ENCODE data around the gene PIGS. TPM values are rescaled to one million over a fixed set of nuclear protein-coding genes. Genes with fewer than 3 reads are reported as not detected.

The PIGS gene
- total and polyA plus RNA-seq, 4 donors, result 10.0 to 71.9 (median 57.2) TPM

GRCh38 chr17:28530926-28531325 lies 40.4 kb downstream of the PIGS start:
- DNase-seq (no peak), ATAC-seq (ENCODE audit: insufficient read depth, low FRiP score) (no peak)
- H3K36me3 ChIP-seq (ENCODE audit: control insufficient read depth in 4 of 4, insufficient read depth in 4 of 4, low read length in 4 of 4), result no peaks in the 10 kb centered on the region
- no peaks in the 10 kb centered on the region for H3K27me3 ChIP-seq (ENCODE audit: control insufficient read depth in 3 of 3, insufficient read depth in 3 of 3, low read length in 2 of 3)
- no peak overlapping the region for H3K4me3 ChIP-seq
- H3K9ac ChIP-seq (ENCODE audit: insufficient read depth in 1 of 2, low read length in 2 of 2), result no peak overlapping the region
- H3K4me1 ChIP-seq (ENCODE audit: control insufficient read depth in 5 of 5, insufficient read depth in 5 of 5, low read length in 5 of 5), result peaks cover 0 to 6% (median 0%) of the 10 kb centered on the region in 5 donors
- H3K9me3 ChIP-seq (ENCODE audit: control insufficient read depth in 4 of 4, insufficient read depth in 3 of 4, low read length in 3 of 4), result no peaks in the 10 kb centered on the region
- TF ChIP-seq, protein P1, sequence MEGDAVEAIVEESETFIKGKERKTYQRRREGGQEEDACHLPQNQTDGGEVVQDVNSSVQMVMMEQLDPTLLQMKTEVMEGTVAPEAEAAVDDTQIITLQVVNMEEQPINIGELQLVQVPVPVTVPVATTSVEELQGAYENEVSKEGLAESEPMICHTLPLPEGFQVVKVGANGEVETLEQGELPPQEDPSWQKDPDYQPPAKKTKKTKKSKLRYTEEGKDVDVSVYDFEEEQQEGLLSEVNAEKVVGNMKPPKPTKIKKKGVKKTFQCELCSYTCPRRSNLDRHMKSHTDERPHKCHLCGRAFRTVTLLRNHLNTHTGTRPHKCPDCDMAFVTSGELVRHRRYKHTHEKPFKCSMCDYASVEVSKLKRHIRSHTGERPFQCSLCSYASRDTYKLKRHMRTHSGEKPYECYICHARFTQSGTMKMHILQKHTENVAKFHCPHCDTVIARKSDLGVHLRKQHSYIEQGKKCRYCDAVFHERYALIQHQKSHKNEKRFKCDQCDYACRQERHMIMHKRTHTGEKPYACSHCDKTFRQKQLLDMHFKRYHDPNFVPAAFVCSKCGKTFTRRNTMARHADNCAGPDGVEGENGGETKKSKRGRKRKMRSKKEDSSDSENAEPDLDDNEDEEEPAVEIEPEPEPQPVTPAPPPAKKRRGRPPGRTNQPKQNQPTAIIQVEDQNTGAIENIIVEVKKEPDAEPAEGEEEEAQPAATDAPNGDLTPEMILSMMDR (IDR thresholded peaks at IDR 0.05; ENCODE audit: control extremely low read depth, extremely low read depth), result no peak
- no peak overlapping the region for H3K27ac ChIP-seq (ENCODE audit: low read depth in 1 of 2, low read length in 1 of 2)
- 81 to 88% methylated on average over 7 of the region's 7 CpGs for WGBS, 2 donors

GRCh38 chr17:28530250-28530649 lies 41.1 kb downstream of the PIGS start:
- Histone ChIP-seq H3K9ac (ENCODE audit: insufficient read depth in 1 of 2, low read length in 2 of 2) (no peak overlapping the region), H3K27ac (ENCODE audit: low read depth in 1 of 2, low read length in 1 of 2) (no peak overlapping the region), H3K4me1 (ENCODE audit: control insufficient read depth in 5 of 5, insufficient read depth in 5 of 5, low read length in 5 of 5) (peaks cover 0 to 10% (median 0%) of the 10 kb centered on the region in 5 donors), H3K4me3 (no peak overlapping the region), H3K36me3 (ENCODE audit: control insufficient read depth in 4 of 4, insufficient read depth in 4 of 4, low read length in 4 of 4) (no peaks in the 10 kb centered on the region), H3K27me3 (ENCODE audit: control insufficient read depth in 3 of 3, insufficient read depth in 3 of 3, low read length in 2 of 3) (no peaks in the 10 kb centered on the region), H3K9me3 (ENCODE audit: control insufficient read depth in 4 of 4, insufficient read depth in 3 of 4, low read length in 3 of 4) (no peaks in the 10 kb centered on the region)
- TF ChIP-seq, protein P1 (IDR thresholded peaks at IDR 0.05; ENCODE audit: control extremely low read depth, extremely low read depth), result no peak
- ATAC-seq (ENCODE audit: insufficient read depth, low FRiP score), result no peak
- WGBS, 2 donors, result 89% methylated on average over 4 of the region's 4 CpGs
- DNase-seq, result no peak

- Histone ChIP-seq H3K4me1 (ENCODE audit: control insufficient read depth in 5 of 5, insufficient read depth in 5 of 5, low read length in 5 of 5) (peaks cover 0 to 19% (median 0%) of the 10 kb centered on the region in 5 donors), H3K36me3 (ENCODE audit: control insufficient read depth in 4 of 4, insufficient read depth in 4 of 4, low read length in 4 of 4) (no peaks in the 10 kb centered on the region), H3K9ac (ENCODE audit: insufficient read depth in 1 of 2, low read length in 2 of 2) (no peak overlapping the region), H3K4me3 (no peak overlapping the region), H3K27me3 (ENCODE audit: control insufficient read depth in 3 of 3, insufficient read depth in 3 of 3, low read length in 2 of 3) (no peaks in the 10 kb centered on the region), H3K9me3 (ENCODE audit: control insufficient read depth in 4 of 4, insufficient read depth in 3 of 4, low read length in 3 of 4) (no peaks in the 10 kb centered on the region), H3K27ac (ENCODE audit: low read depth in 1 of 2, low read length in 1 of 2) (no peak overlapping the region)
- DNase-seq, result no peak
- 92 to 95% methylated on average over 3 of the region's 3 CpGs for WGBS, 2 donors
- TF ChIP-seq, protein P1 (IDR thresholded peaks at IDR 0.05; ENCODE audit: control extremely low read depth, extremely low read depth), result no peak
- ATAC-seq (ENCODE audit: insufficient read depth, low FRiP score), result no peak
Observed at GRCh38 chr17:28529013-28529400, 42.3 kb downstream of the PIGS start.

All from lung (tissue), 12 donors.